Measurements from ENCODE around the gene CRHR1. TPM values are rescaled to one million over a fixed set of nuclear protein-coding genes. Genes with fewer than 3 reads are reported as not detected.

Gene CRHR1
- polyA plus RNA-seq, 3 donors = not detected

GRCh38 chr17:45812102-45812501, 28.0 kb downstream of the CRHR1 start:
- Histone ChIP-seq H3K36me3 (replicated peaks in 1 of 2; ENCODE audit: control insufficient read depth in 1 of 2, insufficient read depth in 2 of 2, low read length in 2 of 2) (no peaks in the 10 kb centered on the region), H3K9me3 (replicated peaks in 1 of 2; ENCODE audit: control insufficient read depth in 1 of 2, insufficient read depth in 1 of 2, low read length in 2 of 2) (no peaks in the 10 kb centered on the region), H3K79me2 (ENCODE audit: insufficient read depth, low read length) (no peaks in the 10 kb centered on the region), H4K20me1 (ENCODE audit: insufficient read depth, low read length) (no peaks in the 10 kb centered on the region), H3K4me1 (ENCODE audit: control insufficient read depth in 1 of 2, insufficient read depth in 2 of 2, low read length in 2 of 2) (no peaks in the 10 kb centered on the region), H2AFZ (ENCODE audit: insufficient read depth, low read depth, low read length, poor library complexity, severe bottlenecking) (no peak overlapping the region), H3K27me3 (ENCODE audit: control insufficient read depth in 2 of 2, insufficient read depth in 2 of 2, low read length in 2 of 2) (no peaks in the 10 kb centered on the region), H3K4me2 (replicated peaks; ENCODE audit: extremely low read depth, low read length, poor library complexity, severe bottlenecking) (no peak overlapping the region), H3K9ac (ENCODE audit: insufficient read depth, low read length, poor library complexity, severe bottlenecking) (no peak overlapping the region), H3K27ac (ENCODE audit: low read depth in 1 of 2, low read length in 2 of 2) (no peak overlapping the region), H3K4me3 (replicated peaks in 1 of 3; ENCODE audit: low read depth in 2 of 3, low read length in 3 of 3) (no peak overlapping the region)
- Mint-ChIP-seq H3K27me3 (ENCODE audit: low read depth in 3 of 3) (peaks cover 5 to 15% (median 15%) of the 10 kb centered on the region in 3 donors), H3K36me3 (no peaks in the 10 kb centered on the region), H3K27ac (no peak overlapping the region), H3K4me3 (no peak overlapping the region), H3K4me1 (no peaks in the 10 kb centered on the region), H3K9me3 (peaks cover 0 to 1% (median 0%) of the 10 kb centered on the region in 7 donors)
- DNase-seq = no peak
- WGBS (ENCODE audit: insufficient coverage) = no CpG with 5 or more reads among the region's 3 CpGs
- intact Hi-C loops (cut with micrococcal nuclease) = no loop called here
- TF ChIP-seq, protein P1, sequence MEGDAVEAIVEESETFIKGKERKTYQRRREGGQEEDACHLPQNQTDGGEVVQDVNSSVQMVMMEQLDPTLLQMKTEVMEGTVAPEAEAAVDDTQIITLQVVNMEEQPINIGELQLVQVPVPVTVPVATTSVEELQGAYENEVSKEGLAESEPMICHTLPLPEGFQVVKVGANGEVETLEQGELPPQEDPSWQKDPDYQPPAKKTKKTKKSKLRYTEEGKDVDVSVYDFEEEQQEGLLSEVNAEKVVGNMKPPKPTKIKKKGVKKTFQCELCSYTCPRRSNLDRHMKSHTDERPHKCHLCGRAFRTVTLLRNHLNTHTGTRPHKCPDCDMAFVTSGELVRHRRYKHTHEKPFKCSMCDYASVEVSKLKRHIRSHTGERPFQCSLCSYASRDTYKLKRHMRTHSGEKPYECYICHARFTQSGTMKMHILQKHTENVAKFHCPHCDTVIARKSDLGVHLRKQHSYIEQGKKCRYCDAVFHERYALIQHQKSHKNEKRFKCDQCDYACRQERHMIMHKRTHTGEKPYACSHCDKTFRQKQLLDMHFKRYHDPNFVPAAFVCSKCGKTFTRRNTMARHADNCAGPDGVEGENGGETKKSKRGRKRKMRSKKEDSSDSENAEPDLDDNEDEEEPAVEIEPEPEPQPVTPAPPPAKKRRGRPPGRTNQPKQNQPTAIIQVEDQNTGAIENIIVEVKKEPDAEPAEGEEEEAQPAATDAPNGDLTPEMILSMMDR (IDR thresholded peaks at IDR 0.05) = no peak

- TF ChIP-seq, protein P1 (IDR thresholded peaks at IDR 0.05) = no peak
- H3K27me3 Mint-ChIP-seq (ENCODE audit: low read depth in 3 of 3) = peaks cover 5 to 15% (median 15%) of the 10 kb centered on the region in 3 donors
- no peak overlapping the region for H3K4me3 ChIP-seq (replicated peaks in 1 of 3; ENCODE audit: low read depth in 2 of 3, low read length in 3 of 3)
- H3K9me3 Mint-ChIP-seq = peaks cover 0 to 1% (median 0%) of the 10 kb centered on the region in 7 donors
- H3K36me3 Mint-ChIP-seq = no peaks in the 10 kb centered on the region
- H3K4me1 ChIP-seq (ENCODE audit: control insufficient read depth in 1 of 2, insufficient read depth in 2 of 2, low read length in 2 of 2) = no peaks in the 10 kb centered on the region
- H3K4me1 Mint-ChIP-seq = no peaks in the 10 kb centered on the region
- H3K4me3 Mint-ChIP-seq = no peak overlapping the region
- H3K4me2 ChIP-seq (replicated peaks; ENCODE audit: extremely low read depth, low read length, poor library complexity, severe bottlenecking) = no peak overlapping the region
- peak overlapping the region in 1 of 7 donors; percentile 12 for H3K27ac Mint-ChIP-seq
- 48% methylated on average over 13 of the region's 22 CpGs for WGBS (ENCODE audit: insufficient coverage)
- H4K20me1 ChIP-seq (ENCODE audit: insufficient read depth, low read length) = no peaks in the 10 kb centered on the region
- H2AFZ ChIP-seq (ENCODE audit: insufficient read depth, low read depth, low read length, poor library complexity, severe bottlenecking) = no peak overlapping the region
- no peak overlapping the region for H3K27ac ChIP-seq (ENCODE audit: low read depth in 1 of 2, low read length in 2 of 2)
- no peaks in the 10 kb centered on the region for H3K9me3 ChIP-seq (replicated peaks in 1 of 2; ENCODE audit: control insufficient read depth in 1 of 2, insufficient read depth in 1 of 2, low read length in 2 of 2)
- no peaks in the 10 kb centered on the region for H3K79me2 ChIP-seq (ENCODE audit: insufficient read depth, low read length)
- no peaks in the 10 kb centered on the region for H3K36me3 ChIP-seq (replicated peaks in 1 of 2; ENCODE audit: control insufficient read depth in 1 of 2, insufficient read depth in 2 of 2, low read length in 2 of 2)
- DNase-seq = no peak
- no peak overlapping the region for H3K9ac ChIP-seq (ENCODE audit: insufficient read depth, low read length, poor library complexity, severe bottlenecking)
- intact Hi-C loops (cut with micrococcal nuclease) = no loop called here
- no peaks in the 10 kb centered on the region for H3K27me3 ChIP-seq (ENCODE audit: control insufficient read depth in 2 of 2, insufficient read depth in 2 of 2, low read length in 2 of 2)
These were observed 29.1 kb downstream of the CRHR1 start for GRCh38 chr17:45813048-45813725.

Data from CD14-positive monocyte (primary cell).